H1 (cell line): ENCODE results near the gene ORC5. TPM values are rescaled to one million over a fixed set of nuclear protein-coding genes. Genes with fewer than 3 reads are reported as not detected.

Experiments used
- CTCF ChIA-PET: fragments of 300-600 bp; sonication (Branson Sonifier 250); formaldehyde crosslinking; loops from one replicate; lab custom pipeline; 2021; ENCODE audit not compliant: partially characterized antibody; lab: Charles Lee
- POLR2A ChIA-PET: fragments of 300-600 bp; sonication (Branson Sonifier 250); formaldehyde crosslinking; loops from one replicate; lab custom pipeline; 2021; ENCODE audit warnings: inconsistent platforms; ENCODE audit not compliant: partially characterized antibody; lab: Charles Lee
- DNase-seq, 2 experiments: peaks; one replicate each; pipeline versions ENCODE4 v3.0.0 to v3.0.0-alpha.2; 2010 to 2022; ENCODE audit warnings: low spot score in 2 of 2, low read depth in 1 of 2, mixed read lengths in 1 of 2
- FAIRE-seq: peaks from 2 replicates; lab custom pipeline; 2011; peaks lifted over from hg19 to GRCh38; lab: Jason Lieb, UNC
- H2AFZ ChIP-seq: 2 replicates; pipeline ENCODE4 v1.8.1; 2012; ENCODE audit warnings: low read length, inconsistent platforms
- H2AK5ac ChIP-seq: 2 replicates; pipeline ENCODE4 v1.6.1; 2013; ENCODE audit warnings: low read depth, low read length
- H2BK120ac ChIP-seq: replicated peaks from 2 replicates; pipeline ENCODE3; 2013; ENCODE audit warnings: low read depth, low read length, inconsistent platforms
- H2BK12ac ChIP-seq: 2 replicates; pipeline ENCODE4 v1.6.1; 2013; ENCODE audit warnings: low read depth, low read length
- H2BK15ac ChIP-seq: 2 replicates; pipeline ENCODE4 v1.6.1; 2013; ENCODE audit warnings: low read length
- H2BK20ac ChIP-seq: 2 replicates; pipeline ENCODE4 v1.6.1; 2013; ENCODE audit warnings: low read length
- H2BK5ac ChIP-seq: 2 replicates; pipeline ENCODE4 v1.6.1; 2013; ENCODE audit warnings: low read depth, low read length
- H3K14ac ChIP-seq: 2 replicates; pipeline ENCODE4 v1.6.1; 2013; ENCODE audit warnings: inconsistent platforms; ENCODE audit not compliant: insufficient read length
- H3K18ac ChIP-seq: 2 replicates; pipeline ENCODE4 v1.6.1; 2013; ENCODE audit warnings: low read length; ENCODE audit errors: extremely low read depth
- H3K23ac ChIP-seq: 2 replicates; pipeline ENCODE4 v1.6.1; 2013; ENCODE audit warnings: inconsistent platforms; ENCODE audit not compliant: insufficient read length
- H3K23me2 ChIP-seq: 2 replicates; pipeline ENCODE4 v1.6.1; 2013; ENCODE audit warnings: low read depth, low read length
- H3K27ac ChIP-seq: 2 replicates; pipeline ENCODE4 v1.6.1; 2011; ENCODE audit warnings: low read depth, low read length, inconsistent platforms
- H3K27me3 ChIP-seq, 4 experiments: replicated peaks in 1 of 4; 1 replicate in 1 of 4; 2 replicates in 3 of 4; pipeline versions ENCODE4 v1.6.1 to v1.8.1; 2011 to 2013; ENCODE audit warnings: low read length in 3 of 4, mild to moderate bottlenecking in 3 of 4, inconsistent platforms in 2 of 4, mixed read lengths in 2 of 4, moderate library complexity in 1 of 4; ENCODE audit not compliant: control insufficient read depth in 3 of 4, insufficient read depth in 3 of 4; ENCODE audit errors: extremely low read depth in 1 of 4
- H3K36me3 ChIP-seq, 4 experiments: 2 replicates each; pipeline versions ENCODE4 v1.6.1 to v1.8.1; 2011 to 2013; ENCODE audit warnings: mild to moderate bottlenecking in 4 of 4, low read length in 3 of 4, moderate library complexity in 2 of 4, control low read depth in 1 of 4, inconsistent platforms in 1 of 4; ENCODE audit not compliant: insufficient read depth in 4 of 4, control insufficient read depth in 2 of 4
- H3K4ac ChIP-seq: replicated peaks from 2 replicates; pipeline ENCODE3; 2013; ENCODE audit warnings: low read length, low read depth, mixed read lengths, inconsistent platforms; ENCODE audit not compliant: insufficient read length
- H3K4me1 ChIP-seq, 4 experiments: replicated peaks in 1 of 4; 1 replicate in 1 of 4; 2 replicates in 3 of 4; pipeline versions ENCODE4 v1.6.1 to v1.8.1; 2011 to 2013; ENCODE audit warnings: low read length in 3 of 4, inconsistent platforms in 2 of 4, mixed read lengths in 1 of 4; ENCODE audit not compliant: insufficient read depth in 4 of 4, control insufficient read depth in 3 of 4
- H3K4me2 ChIP-seq, 2 experiments: 2 replicates each; pipeline versions ENCODE4 v1.6.1 to v1.8.1; 2011 to 2013; ENCODE audit warnings: low read depth in 2 of 2, low read length in 2 of 2, control low read depth in 1 of 2, inconsistent platforms in 1 of 2, mild to moderate bottlenecking in 1 of 2; ENCODE audit not compliant: insufficient read depth in 1 of 2
- H3K4me3 ChIP-seq, 4 experiments: fragments of 200-600, 300-600 bp in 1 of 4; sonication (generic), shearing (Covaris generic), sonication (Bioruptor Twin) in 1 of 4; 2 replicates each; pipeline versions ENCODE4 v1.5.1 to v1.8.1; 2011 to 2016; ENCODE audit warnings: low read length in 4 of 4, low read depth in 3 of 4, control low read depth in 2 of 4, inconsistent platforms in 2 of 4, mild to moderate bottlenecking in 2 of 4, mixed read lengths in 1 of 4, moderate library complexity in 1 of 4; ENCODE audit not compliant: insufficient read depth in 2 of 4; ENCODE audit errors: extremely low read depth in 1 of 4
- H3K56ac ChIP-seq: replicated peaks from 2 replicates; pipeline ENCODE3; 2013; ENCODE audit warnings: low read depth, mild to moderate bottlenecking, mixed read lengths, low read length, inconsistent platforms; ENCODE audit not compliant: insufficient read length
- H3K79me1 ChIP-seq: 2 replicates; pipeline ENCODE4 v1.6.1; 2013; ENCODE audit warnings: low read depth, low read length, control low read depth
- H3K79me2 ChIP-seq, 2 experiments: 2 replicates each; pipeline versions ENCODE4 v1.6.1 to v1.8.1; 2012 to 2013; ENCODE audit warnings: low read length in 2 of 2, mild to moderate bottlenecking in 2 of 2, inconsistent platforms in 1 of 2; ENCODE audit not compliant: insufficient read depth in 2 of 2, control insufficient read depth in 1 of 2
- H3K9ac ChIP-seq, 4 experiments: replicated peaks in 1 of 4; 1 replicate in 1 of 4; 2 replicates in 3 of 4; pipeline versions ENCODE4 v1.6.1 to v1.8.1; 2011 to 2013; ENCODE audit warnings: low read depth in 3 of 4, low read length in 3 of 4, control low read depth in 2 of 4, mild to moderate bottlenecking in 2 of 4, moderate library complexity in 2 of 4, inconsistent platforms in 1 of 4; ENCODE audit errors: extremely low read depth in 1 of 4
- H3K9me3 ChIP-seq, 2 experiments: 2 replicates each; pipeline versions ENCODE4 v1.6.1 to v1.8.1; 2012 to 2013; ENCODE audit warnings: mild to moderate bottlenecking in 2 of 2, moderate library complexity in 2 of 2, control low read depth in 1 of 2, inconsistent platforms in 1 of 2, low read depth in 1 of 2, low read length in 1 of 2, mixed read lengths in 1 of 2; ENCODE audit not compliant: insufficient read depth in 2 of 2
- H4K20me1 ChIP-seq, 2 experiments: replicated peaks in 1 of 2; 2 replicates each; pipeline versions ENCODE3 to v1.8.1; 2011 to 2013; ENCODE audit warnings: inconsistent platforms in 2 of 2, low read length in 2 of 2, mild to moderate bottlenecking in 1 of 2; ENCODE audit not compliant: insufficient read depth in 2 of 2, control insufficient read depth in 1 of 2
- H4K5ac ChIP-seq: 2 replicates; pipeline ENCODE4 v1.6.1; 2013; ENCODE audit warnings: low read length, low read depth, mixed read lengths, inconsistent platforms; ENCODE audit not compliant: insufficient read length
- H4K8ac ChIP-seq: 2 replicates; pipeline ENCODE4 v1.8.0; 2013; ENCODE audit warnings: mild to moderate bottlenecking, moderate library complexity, low read length, inconsistent platforms; ENCODE audit not compliant: insufficient read depth; ENCODE audit errors: extremely low read depth
- H4K91ac ChIP-seq: replicated peaks from 2 replicates; pipeline ENCODE3; 2013; ENCODE audit warnings: low read length, mixed read lengths, inconsistent platforms; ENCODE audit not compliant: insufficient read length
- BCL11A ChIP-seq, 2 experiments: IDR thresholded peaks; one replicate each; pipeline ENCODE4 v1.6.1; 2011; ENCODE audit warnings: low read depth in 2 of 2, low read length in 2 of 2, mild to moderate bottlenecking in 2 of 2
- CHD1 ChIP-seq: IDR thresholded peaks from 2 replicates; pipeline ENCODE4 v1.6.1; 2012; ENCODE audit warnings: low read depth, low read length, improper control_type of control experiment
- CTCF ChIP-seq, 3 experiments: IDR thresholded peaks; 1 replicate in 2 of 3; 2 replicates in 1 of 3; pipeline versions ENCODE4 v1.5.1 to v1.6.1; 2011; ENCODE audit warnings: low read length in 3 of 3, mild to moderate bottlenecking in 3 of 3, inconsistent platforms in 2 of 3, low read depth in 1 of 3, moderate library complexity in 1 of 3; ENCODE audit not compliant: insufficient read depth in 1 of 3; ENCODE audit errors: control extremely low read depth in 1 of 3
- E2F6 ChIP-seq: IDR thresholded peaks from 2 replicates; pipeline ENCODE4 v1.6.1; 2012; ENCODE audit warnings: inconsistent platforms
- EP300 ChIP-seq, 2 experiments: IDR thresholded peaks; 1 replicate in 1 of 2; 2 replicates in 1 of 2; pipeline ENCODE4 v1.6.1; 2011 to 2012; ENCODE audit warnings: low read depth in 2 of 2, low read length in 2 of 2, mild to moderate bottlenecking in 2 of 2, borderline replicate concordance in 1 of 2, inconsistent platforms in 1 of 2, moderate library complexity in 1 of 2
- EZH2 ChIP-seq: fragments of 200-600 bp; sonication (generic); IDR thresholded peaks from 2 replicates; pipeline ENCODE4 v1.7.1; 2012; ENCODE audit warnings: low read depth, mild to moderate bottlenecking, moderate library complexity, low read length, inconsistent platforms; ENCODE audit not compliant: severe bottlenecking
- POLR2AphosphoS5 ChIP-seq: IDR thresholded peaks from 2 replicates; pipeline ENCODE4 v1.6.1; 2011; ENCODE audit warnings: low read depth, low read length
- RBBP5 ChIP-seq: IDR thresholded peaks from 2 replicates; pipeline ENCODE4 v1.7.1; 2012; ENCODE audit warnings: low read depth, mild to moderate bottlenecking, inconsistent platforms, low read length, moderate library complexity, borderline replicate concordance
- RNF2 ChIP-seq: fragments of 200-900, 300-1000 bp; sonication (generic); IDR thresholded peaks from 2 replicates; pipeline ENCODE4 v1.7.1; 2016; ENCODE audit warnings: borderline replicate concordance, low read depth, mild to moderate bottlenecking, antibody characterized with exemption, low read length; ENCODE audit not compliant: poor library complexity, severe bottlenecking; ENCODE audit errors: missing control alignments
- SRF ChIP-seq: IDR thresholded peaks from 2 replicates; pipeline ENCODE4 v1.6.1; 2011; ENCODE audit warnings: mild to moderate bottlenecking, low read depth, low read length, moderate library complexity
- WGBS, 2 experiments: shearing (Covaris generic) in 1 of 2; methylation state at CpG; one replicate each; pipeline versions ENCODE4 v1.1.6 to v1.1.7; 2013 to 2015; ENCODE audit warnings: low lambda C conversion rate in 2 of 2, mixed read lengths in 2 of 2, inconsistent platforms in 1 of 2, low coverage in 1 of 2, missing lambda C conversion rate in 1 of 2; ENCODE audit not compliant: insufficient replicate concordance in 2 of 2, insufficient coverage in 1 of 2, insufficient read length in 1 of 2; ENCODE audit errors: extremely low coverage in 1 of 2, missing lambda C conversion rate in 1 of 2; 5-methylcytosine and 5-hydroxymethylcytosine counted together
- polyA plus RNA-seq, 7 experiments: library from polyadenylated mRNA; depleted of rRNA in 3 of 7; stranded (reverse) in 5 of 7; unstranded in 2 of 7; fragments of >200 nt in 5 of 7; fragments of 200-250 nt in 2 of 7; gene quantifications; 1 replicate in 5 of 7; 2 replicates in 1 of 7; 4 replicates in 1 of 7; pipeline versions ENCODE4 v1.2.1 to v1.2.3, GENCODE V29; 2011 to 2013; ENCODE audit warnings: missing spikeins in 2 of 7, mixed read lengths in 2 of 7
- total RNA-seq: library from RNA; stranded (reverse); fragmentation: NEBNext Ultra II Directional; extraction: Animal tissue kit (Norgen Biotek cat#: 25700); gene quantifications from 2 replicates; pipeline ENCODE4 v1.2.1, GENCODE V29; 2021

ORC5 gene
- total and polyA plus RNA-seq, 2 of the 8 experiments (the other 6 are each of a cell fraction or from before 2014, with no cell fraction given) = 7.7 to 19.9 TPM

- Histone ChIP-seq H3K36me3 (peaks cover 0 to 4% (median 0%) of the 10 kb centered on the region in 4 experiments; a peak in 1 of 8 replicates), H3K23me2 (no peaks in the 10 kb centered on the region), H3K27me3 (no peaks in the 10 kb centered on the region), H2BK12ac (no peak overlapping the region), H3K4me3 (no peak overlapping the region), H3K9ac (no peak overlapping the region), H3K79me2 (no peaks in the 10 kb centered on the region), H3K14ac (no peak overlapping the region), H2BK5ac (no peak overlapping the region), H4K8ac (no peak overlapping the region), H3K4ac (no peak overlapping the region), H2BK20ac (no peak overlapping the region)
- POLR2A ChIA-PET = interaction anchor here (0.8 kb wide), 1 partner anchor 25 kb away, joined by 3 read pairs; no protein-coding TSS in a partner anchor
- TF ChIP-seq RNF2 (no peak), CTCF (IDR thresholded peaks at IDR 0.05; ENCODE audit: control extremely low read depth in 1 of 3, insufficient read depth in 1 of 3, low read depth in 1 of 3, low read length in 3 of 3) (no peak), SRF (no peak), EP300 (IDR thresholded peaks at IDR 0.05; ENCODE audit: borderline replicate concordance in 1 of 2, low read depth in 2 of 2, low read length in 2 of 2) (no peak), EZH2 (no peak), RBBP5 (no peak), BCL11A (IDR thresholded peaks at IDR 0.05; ENCODE audit: low read depth in 2 of 2, low read length in 2 of 2) (no peak), E2F6 (no peak), POLR2AphosphoS5 (no peak), CHD1 (no peak)
- TF ChIP-seq, all 59 proteins: peak for 0
- Histone ChIP-seq H2AK5ac (no peak overlapping the region), H4K91ac (no peak overlapping the region), H2BK120ac (no peak overlapping the region), H3K56ac (no peak overlapping the region), H3K4me2 (no peak overlapping the region), H3K9me3 (no peaks in the 10 kb centered on the region), H3K27ac (no peak overlapping the region), H4K5ac (no peak overlapping the region), H3K23ac (no peak overlapping the region), H3K18ac (no peak overlapping the region), H3K4me1 (peaks cover 0 to 4% (median 0%) of the 10 kb centered on the region in 4 experiments; a peak in 1 of 7 replicates), H2AFZ (no peak overlapping the region), H2BK15ac (no peak overlapping the region), H3K79me1 (no peaks in the 10 kb centered on the region), H4K20me1 (no peaks in the 10 kb centered on the region)
- FAIRE-seq = no peak
- WGBS, 2 experiments = 94% methylated on average over 2 of the region's 2 CpGs; no CpG with 5 or more reads in 1 of the 2 experiments
- CTCF ChIA-PET = interaction anchor here (0.6 to 1.4 kb wide), 2 partner anchors 16 to 797 kb away, joined by 3 read pairs; no protein-coding TSS in a partner anchor
- DNase-seq = no peak
Observed at GRCh38 chr7:104127204-104127603, 80.6 kb downstream of the ORC5 start.
